SK-MEL-5 (cell line): ENCODE measurements around the gene ACKR3. TPM values are rescaled to one million over a fixed set of nuclear protein-coding genes. Genes with fewer than 3 reads are reported as not detected.
A peak's percentile ranks its signal among the peaks of the same experiment; 100 is the strongest.

ENCODE experiments used
- DNase-seq: peaks from one replicate; pipeline ENCODE4 v3.0.0-alpha.2; 2016; ENCODE audit warnings: low read depth, low spot score
- in situ Hi-C: cut with HindIII; loops from 2 replicates; pipeline ENCODE4 v1.10.0; 2016; ENCODE audit warnings: low sequenced_read_pairs, high pct_unique_total_duplicates, low pct_unique_long_range_greater_than_20kb
- total RNA-seq: library from RNA; depleted of rRNA; stranded (reverse); fragments of >200 nt; shearing (Covaris generic); gene quantifications from 2 replicates; pipeline ENCODE4 v1.2.3, GENCODE V29; 2014

Gene ACKR3
- total RNA-seq, 1 experiment from 2014 or later, result not detected

- DNase-seq, result peak; percentile 40
- in situ Hi-C loops, result no loop called here
Measured at GRCh38 chr2:236562434-236562833, 7.2 kb upstream of the ACKR3 start.

DNA sequence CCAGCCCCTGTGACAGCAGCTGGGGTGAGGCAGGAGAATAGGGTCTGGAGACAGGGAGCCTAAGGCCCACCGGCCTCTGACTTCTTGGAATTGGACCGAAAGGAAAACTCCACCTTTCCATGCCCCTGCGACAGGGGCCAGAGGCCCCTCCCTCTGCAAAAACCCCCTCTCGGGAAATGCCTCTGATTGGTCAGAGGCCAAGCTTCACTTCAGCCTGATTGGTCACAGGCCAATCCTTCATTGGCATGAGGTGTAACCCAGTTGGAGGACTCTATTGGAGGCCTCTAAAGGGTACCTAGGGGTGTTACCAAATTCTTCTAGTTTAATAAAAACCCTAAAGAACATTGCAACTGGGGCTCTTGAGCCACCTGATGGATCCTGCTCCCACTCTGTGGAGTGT is 5.7 kb upstream of the ACKR3 start:
- in situ Hi-C loops, result no loop called here

DNA sequence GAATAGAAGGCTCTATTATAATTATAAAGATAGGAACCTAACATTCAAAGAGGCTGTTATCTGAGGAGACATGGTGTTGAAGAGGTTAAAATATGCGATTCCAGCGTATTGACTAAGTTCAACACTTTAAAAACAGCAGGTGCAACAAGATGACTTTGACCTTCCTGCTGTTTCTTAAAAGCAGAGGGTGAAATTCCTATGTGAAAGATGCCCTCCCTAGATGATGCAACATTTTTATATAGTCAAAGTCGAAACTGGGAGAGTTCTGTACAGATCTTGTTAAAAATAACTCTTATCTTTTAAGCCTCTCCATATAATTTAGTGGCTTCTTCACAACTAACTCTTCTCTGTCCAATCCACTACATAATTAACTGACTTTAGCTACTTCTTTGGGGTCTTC is 4.4 kb upstream of the ACKR3 start:
- no peak for DNase-seq
- in situ Hi-C loops, result no loop called here

More for the DNA sequence above, 5.7 kb upstream of the ACKR3 start:
- DNase-seq, result no peak

DNA sequence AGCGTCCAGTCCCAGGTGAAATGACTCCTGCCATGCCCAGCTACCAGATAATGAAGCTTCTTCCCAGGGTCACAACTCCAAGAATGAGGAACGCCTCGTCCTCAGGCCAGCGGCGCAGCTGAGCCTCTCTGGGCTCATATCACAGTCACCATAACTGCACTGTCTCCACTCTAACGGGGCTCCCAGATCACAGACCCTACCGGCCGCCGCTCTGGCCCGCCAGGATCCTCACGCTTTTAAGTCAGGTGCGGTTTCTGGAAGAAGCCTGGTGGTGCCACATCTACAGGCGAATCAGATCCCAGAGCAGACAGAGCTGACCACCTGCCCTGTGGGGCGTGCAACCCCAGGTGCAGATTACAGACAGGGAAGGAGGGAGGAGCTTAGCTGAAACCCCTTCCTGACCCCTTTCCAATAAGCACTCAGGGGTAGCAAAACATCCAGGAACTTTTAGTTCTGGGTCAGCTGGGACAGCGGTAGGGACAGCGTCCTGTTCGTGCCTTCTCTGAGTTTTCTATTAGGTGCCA is 3.7 kb upstream of the ACKR3 start:
- no peak for DNase-seq
- in situ Hi-C loops, result no loop called here

DNA sequence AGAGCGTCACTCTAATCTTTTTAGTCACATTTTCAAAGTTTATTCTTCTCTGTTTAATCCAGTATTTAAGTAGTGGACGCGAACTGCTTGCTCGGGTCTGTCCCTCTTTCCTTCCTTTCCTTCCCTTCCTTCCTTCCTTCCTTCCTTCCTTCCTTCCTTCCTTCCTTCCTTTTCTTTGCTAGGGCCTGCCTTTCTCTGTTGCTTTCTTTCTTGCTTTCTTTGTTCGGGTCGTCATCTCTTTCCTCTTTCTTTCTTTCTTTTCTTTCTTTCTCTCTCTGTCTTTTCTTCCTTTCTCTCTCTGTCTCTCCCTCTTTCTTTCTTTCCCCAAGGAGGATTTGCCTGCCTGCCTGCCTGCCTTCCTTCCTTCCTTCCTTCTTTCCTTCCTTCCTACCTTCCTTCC is 3.0 kb upstream of the ACKR3 start:
- in situ Hi-C loops, result no loop called here
- no peak for DNase-seq

DNA sequence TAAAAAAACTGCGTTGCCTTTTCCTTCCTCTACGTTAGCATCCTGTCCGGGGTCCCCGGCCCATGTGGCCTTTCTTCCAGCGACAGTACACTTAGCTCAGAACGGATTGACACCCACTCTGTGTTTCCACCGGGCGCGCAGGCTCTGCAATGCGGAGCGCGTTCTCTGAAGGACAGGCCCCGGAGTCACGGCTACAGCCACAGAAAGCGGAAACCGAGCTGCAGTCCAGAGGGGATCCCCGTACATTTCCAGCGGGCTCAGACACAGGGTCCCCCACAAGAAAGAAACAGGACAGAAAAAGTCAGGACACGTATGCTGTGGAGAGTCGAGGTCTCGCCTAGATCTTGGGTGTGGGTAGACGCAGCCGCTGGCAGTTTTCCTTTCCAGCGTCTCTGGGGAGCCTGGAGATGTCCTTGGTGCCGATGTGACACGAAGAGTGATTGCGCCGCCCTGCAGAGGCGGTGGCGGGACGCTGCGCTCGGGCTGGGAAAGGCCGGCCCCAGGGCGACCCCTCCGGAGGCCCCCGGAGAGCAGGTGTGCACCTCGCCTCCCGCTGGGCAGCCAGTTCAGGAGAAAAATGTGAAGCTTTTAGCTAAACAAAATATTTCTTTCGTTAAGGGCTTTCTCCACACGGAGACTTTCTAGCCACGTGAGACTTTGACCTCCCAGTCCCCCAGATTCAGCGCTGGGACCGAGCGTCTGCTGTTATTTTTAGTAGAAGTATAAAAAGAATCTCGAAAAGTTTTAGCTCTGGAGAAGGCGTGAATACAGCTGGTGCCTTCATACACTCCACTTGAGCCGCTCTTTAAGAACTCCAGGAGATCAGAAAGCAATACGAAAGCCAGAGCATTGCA is 1.3 kb upstream of the ACKR3 start:
- DNase-seq, result no peak
- in situ Hi-C loops, result no loop called here

GRCh38 chr2:236568922-236569572 is 578 bp upstream of the ACKR3 start:
- in situ Hi-C loops, result no loop called here
- DNase-seq, result no peak

GRCh38 chr2:236570081-236570868 is 650 bp downstream of the ACKR3 start:
- DNase-seq, result no peak
- in situ Hi-C loops, result no loop called here

DNA sequence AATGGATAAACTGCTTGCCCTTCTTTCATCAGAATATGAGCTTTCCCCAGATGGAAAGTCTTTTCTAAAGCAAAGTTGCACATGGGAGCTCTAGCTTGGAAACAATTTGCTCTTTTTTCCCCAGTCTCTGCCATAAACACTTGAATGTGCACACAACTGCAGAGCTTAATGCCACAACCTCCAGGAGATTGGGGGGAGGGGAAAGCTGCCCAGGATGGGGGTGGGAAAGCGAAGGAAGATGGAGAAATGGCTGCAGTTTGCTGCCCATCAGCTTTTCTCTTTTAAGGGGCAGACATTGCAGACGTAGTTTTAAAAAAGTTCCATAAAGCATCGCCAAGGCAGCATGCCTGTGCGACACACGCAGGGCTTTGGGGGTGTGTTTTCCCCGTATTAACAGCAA is 1.5 kb downstream of the ACKR3 start:
- no peak for DNase-seq
- in situ Hi-C loops, result no loop called here

DNA sequence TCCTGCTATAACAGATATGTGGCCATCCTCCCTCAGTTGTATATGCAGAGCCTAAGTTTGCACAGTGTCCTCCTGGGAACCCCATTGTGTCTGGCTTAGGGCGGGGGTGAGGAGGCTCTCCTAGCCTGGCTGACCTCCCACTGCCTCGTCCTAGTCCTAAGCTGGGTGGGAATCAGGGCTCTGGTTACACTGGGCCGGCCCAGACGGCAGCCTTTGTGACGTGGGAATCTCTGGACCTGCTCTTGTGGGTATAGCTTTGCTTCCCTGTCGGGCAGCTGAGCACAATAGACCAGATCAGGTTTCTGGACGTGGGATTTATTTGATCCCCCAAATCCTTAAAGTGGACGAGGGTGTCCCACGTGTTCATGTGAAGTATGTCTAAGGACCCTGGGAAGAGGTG is 2.9 kb downstream of the ACKR3 start:
- no peak for DNase-seq
- in situ Hi-C loops, result no loop called here

DNA sequence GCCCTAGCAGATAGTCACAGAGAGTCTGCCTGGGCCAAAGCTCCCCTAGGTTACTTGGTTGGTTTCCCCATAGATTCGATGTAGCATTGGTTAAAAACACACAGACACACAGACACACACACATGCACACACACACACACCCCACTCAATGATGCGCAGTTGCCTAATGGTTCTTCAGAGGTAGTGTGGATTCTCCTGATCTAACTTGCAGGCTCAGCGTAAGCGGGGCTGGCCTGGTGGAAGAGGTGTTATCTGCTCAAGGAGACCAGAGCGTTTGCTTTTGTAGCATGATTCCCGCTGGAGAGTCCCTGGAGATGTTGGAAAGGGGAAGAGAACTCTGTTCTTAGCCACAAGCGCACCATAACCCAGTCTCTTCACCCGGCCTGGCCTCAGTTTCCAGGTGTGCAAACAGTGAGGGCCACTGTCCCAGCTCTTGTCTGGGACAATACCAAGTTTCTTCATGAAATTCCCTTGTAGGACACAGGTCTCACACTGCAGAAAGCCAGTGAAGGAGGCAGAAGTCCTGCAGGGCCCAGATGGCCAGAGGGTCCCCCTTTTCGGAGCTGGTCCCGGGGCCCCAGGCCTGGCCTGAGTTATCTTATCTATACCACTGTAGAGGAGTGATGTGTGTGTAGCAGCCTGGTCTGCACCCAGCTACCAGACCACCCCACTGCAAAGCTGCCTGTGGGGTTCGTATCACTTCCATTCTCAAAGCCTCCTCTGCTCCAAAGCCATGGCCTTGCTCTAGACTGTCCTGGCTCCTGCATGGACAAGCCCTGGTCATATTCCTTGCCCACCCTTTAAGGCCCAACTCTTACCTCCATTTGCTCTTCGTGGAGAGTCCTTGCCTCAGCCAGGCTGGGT is 3.7 kb downstream of the ACKR3 start:
- in situ Hi-C loops, result no loop called here

DNA sequence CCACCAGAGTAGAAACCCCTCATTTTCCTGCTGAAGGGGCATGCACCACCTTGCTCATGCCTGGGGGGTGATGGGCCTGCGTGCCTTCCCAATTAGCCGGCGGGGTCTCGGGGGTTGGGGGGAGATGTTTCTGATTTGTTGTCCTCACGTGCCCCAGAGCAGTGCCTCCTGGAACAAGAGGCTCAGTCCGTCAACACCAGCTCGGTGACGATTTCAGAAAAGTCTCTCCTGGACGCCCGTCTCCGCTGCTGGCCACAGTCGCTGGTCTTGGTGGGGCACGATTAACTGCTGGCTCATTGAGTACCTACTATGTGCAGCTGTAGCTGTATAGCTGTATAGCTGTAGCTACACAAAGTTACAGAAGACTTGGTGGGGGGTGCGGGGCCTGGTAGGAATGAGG is 4.4 kb downstream of the ACKR3 start:
- in situ Hi-C loops, result no loop called here
- no peak for DNase-seq

More for the DNA sequence above, 3.7 kb downstream of the ACKR3 start:
- DNase-seq, result no peak

DNA sequence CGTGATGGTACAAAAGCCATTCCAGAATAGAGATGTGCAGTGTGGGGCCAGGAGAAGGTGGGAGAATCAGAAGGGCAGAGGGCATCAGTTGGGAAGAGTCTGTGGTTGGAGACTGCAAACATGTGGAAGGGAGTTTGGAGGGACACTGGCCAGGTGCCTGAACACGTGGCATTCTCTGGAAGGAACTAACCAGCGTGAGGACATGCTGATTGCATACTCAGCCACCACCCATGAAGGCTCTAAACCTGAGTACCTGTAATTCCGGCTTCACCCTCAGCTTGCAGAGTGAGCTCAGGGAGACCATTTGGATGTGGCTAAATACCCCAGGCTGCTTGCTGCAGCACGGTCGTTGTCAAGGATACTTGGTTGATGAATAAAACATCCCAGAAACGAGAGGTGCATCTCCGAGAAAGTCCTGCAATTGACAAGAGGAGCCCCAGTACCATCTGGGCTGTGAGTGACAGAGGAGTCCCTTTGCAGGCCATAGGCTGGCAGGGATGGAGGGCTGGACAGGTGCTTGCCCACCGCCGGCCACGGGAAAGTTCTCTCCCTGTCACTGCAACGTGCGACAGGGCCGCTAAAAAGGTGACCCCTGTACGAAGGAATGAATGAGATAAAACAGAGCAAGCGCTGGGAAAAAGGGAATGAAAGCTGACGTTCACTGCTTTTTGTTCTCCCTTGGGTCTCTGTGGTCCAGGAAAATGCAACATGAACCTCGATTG is 5.0 kb downstream of the ACKR3 start:
- no peak for DNase-seq
- in situ Hi-C loops, result no loop called here

- no peak for DNase-seq
- in situ Hi-C loops, result no loop called here
Measured at GRCh38 chr2:236575510-236575909, 5.9 kb downstream of the ACKR3 start.

GRCh38 chr2:236576087-236576486 is 6.5 kb downstream of the ACKR3 start:
- in situ Hi-C loops, result no loop called here
- DNase-seq, result no peak

GRCh38 chr2:236576953-236577352 is 7.3 kb downstream of the ACKR3 start:
- no peak for DNase-seq
- in situ Hi-C loops, result no loop called here
